NCI-H2227 (cell line): Measurements from ENCODE around the gene CHST1.

Experiments
- DNase-seq: peaks from one replicate; lab custom pipeline; 2025; ENCODE audit not compliant: unreplicated experiment; lab: John Stamatoyannopoulos, UW

The CHST1 gene

DNA sequence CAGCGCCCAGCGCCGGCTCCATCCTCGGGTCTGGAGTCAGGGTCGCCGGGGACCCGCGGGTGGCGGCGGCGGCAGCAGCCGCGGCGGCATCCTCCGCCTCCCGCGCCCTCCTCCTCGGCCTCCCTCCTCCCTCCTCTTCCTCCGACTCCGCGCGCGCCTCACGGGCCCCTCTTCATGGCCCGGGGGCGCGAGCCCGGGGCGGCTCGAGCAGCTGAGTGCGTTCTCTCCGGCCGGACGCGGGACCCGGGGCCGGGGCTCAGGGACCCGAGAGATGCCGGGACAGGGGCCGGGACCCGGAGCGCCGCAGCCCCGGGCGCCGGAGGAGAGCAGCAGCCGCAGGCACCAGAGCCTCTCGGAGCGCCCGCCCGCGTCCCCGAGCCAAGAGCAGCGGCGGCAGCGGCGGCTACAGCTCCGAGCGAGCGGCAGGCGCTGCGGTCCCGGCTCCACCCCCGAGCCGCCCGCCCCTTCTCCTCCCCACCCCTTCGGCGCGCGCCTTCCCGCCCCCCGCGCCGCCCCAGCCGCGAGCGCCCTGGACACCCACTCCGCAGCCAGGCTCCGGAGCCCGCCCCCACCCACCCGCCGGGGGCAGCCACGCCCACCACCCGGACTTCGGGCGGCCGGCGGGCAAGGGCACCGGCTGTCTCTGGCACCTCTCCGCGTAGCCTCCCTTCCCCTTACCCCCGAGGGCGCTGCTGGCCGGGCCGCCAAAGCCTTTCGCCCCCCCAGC lies at the start of gene CHST1:
CHST1 (minus strand) TSS at position 417 of the 727 bp plus-strand sequence. CDS start 14,699 bp downstream, outside the sequence.
- peak; percentile 73 for DNase-seq

- no peak for DNase-seq
Measured at GRCh38 chr11:45713573-45713972, 48.2 kb upstream of the CHST1 start.

DNA sequence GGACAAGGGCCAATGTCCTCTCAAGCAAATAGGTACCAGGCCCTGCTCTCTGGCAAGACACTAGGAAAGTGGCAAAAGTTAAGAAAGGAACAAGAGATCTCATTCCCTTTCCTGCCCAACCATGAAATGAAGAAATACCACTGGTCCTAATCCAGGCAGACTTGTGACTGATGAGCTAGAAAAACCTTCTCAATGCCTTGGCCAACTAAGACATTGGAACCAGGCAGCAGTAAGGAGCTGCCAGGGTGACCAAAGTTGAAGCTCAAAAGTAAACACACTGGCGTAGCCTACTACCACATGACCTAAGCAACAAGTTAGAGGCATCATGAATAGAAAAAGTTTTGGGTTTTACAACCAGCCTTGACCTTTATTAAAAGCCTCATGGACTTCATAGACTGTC lies 45.1 kb upstream of the CHST1 start:
- no peak for DNase-seq

DNA sequence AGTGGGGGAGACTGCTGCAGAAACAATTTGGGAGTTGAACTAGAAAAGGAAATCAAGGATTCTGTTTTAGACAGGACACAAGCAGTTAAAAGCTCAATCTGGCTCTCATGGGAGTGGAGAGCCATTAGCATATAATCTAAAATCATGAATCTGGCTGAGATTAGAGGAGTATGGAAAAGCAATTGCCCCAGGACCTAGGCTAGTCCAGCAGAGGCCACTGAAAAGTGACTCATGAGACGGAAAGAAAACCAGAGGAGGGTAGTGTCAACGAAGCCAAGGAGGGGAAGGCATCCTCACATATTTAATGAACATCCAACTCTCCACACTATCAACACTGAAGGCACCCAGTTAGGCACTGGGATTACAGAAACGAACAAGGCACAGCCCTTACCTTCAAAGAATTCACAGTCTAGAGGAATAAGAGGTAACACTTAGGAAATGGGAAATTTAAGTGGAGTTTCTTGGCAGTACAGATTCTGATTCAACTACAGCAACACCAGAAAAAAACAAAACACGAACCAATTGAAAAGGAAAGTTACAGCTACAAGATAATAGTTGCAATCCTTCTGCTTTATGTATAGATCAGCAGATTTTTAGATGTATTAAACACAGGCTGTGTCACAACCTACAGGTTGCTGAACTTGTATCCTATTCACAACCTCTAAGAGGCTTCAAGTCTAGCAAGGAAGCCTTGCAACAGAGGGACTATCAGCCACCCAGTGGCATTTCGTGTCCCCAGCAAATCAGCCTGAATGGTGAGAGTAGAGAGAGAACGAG lies 43.7 kb upstream of the CHST1 start:
- DNase-seq = no peak

DNA sequence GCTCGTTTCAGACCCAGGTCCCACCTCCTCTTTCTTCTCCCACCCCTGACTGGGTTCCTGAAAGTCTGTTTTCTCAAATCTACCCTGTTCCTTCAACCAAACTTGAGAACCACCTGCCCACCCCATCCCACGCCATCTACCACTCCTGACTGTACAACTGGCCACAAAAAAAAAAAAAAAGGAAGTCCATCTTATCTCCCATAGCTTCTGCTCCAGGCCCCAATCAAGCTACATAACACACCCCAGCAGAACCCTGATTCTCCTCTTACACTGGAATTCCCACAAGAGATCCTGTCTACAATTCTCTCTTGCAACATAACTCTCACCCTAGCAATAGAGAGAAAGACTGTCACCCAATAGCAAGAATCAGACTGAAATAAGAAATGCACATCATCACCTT lies 39.2 kb upstream of the CHST1 start:
- DNase-seq = no peak

GRCh38 chr11:45704133-45704532 lies 38.7 kb upstream of the CHST1 start:
- DNase-seq = no peak

DNA sequence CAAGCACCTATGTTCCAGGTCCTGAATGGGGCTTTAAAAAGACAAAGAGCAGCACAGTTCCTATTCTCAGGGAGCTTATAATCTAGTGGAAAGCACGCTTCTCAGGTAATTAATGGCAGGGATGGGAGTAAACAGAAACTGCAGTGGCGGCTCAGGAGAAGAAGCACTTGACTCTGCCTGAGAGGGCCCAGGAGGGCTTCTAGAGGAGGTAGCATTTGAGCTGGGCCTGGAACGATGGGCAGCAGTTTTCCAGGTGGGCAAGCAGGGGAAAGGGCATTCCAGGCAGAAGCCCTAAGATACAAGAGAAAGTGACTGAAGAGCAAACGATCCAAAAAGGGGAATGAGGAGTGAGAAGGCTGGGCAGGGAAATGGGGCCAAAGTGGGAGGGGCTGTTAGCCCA lies 37.1 kb upstream of the CHST1 start:
- no peak for DNase-seq

- no peak for DNase-seq
Measured at GRCh38 chr11:45698777-45699497, 33.5 kb upstream of the CHST1 start.

- no peak for DNase-seq
Measured at GRCh38 chr11:45692808-45693453, 27.5 kb upstream of the CHST1 start.

DNA sequence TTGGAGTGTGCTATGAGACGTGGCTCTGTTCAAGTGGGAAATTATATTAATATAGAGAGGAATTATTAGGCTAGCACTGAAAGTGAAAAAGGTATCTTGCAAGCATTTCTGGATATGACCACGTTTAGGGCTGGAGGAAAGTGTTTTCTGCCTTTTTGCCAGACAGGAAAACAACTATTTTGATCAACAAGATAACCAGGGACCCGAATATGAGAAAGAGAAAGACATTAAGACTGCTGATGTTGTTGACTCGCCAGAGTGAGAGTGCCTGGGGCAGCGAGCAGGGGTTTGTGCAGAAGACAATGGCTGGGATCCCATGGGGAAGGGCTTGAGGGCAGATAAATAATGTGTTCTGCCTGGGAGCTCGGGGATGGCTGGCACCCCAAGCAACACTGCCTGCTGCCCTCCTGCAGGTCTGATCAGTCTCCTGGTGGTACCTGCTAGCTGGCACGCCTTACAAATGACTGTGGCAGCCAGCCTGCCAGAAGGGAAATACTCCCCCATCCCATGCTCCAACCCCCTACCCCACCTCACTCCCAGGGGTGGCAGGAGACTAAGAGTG lies 23.1 kb upstream of the CHST1 start:
- DNase-seq = peak; percentile 33

GRCh38 chr11:45687836-45688235 lies 22.4 kb upstream of the CHST1 start:
- DNase-seq = no peak

- DNase-seq = no peak
Measured at GRCh38 chr11:45685964-45686537, 20.6 kb upstream of the CHST1 start.

- no peak for DNase-seq
Measured at GRCh38 chr11:45684440-45684839, 19.0 kb upstream of the CHST1 start.

DNA sequence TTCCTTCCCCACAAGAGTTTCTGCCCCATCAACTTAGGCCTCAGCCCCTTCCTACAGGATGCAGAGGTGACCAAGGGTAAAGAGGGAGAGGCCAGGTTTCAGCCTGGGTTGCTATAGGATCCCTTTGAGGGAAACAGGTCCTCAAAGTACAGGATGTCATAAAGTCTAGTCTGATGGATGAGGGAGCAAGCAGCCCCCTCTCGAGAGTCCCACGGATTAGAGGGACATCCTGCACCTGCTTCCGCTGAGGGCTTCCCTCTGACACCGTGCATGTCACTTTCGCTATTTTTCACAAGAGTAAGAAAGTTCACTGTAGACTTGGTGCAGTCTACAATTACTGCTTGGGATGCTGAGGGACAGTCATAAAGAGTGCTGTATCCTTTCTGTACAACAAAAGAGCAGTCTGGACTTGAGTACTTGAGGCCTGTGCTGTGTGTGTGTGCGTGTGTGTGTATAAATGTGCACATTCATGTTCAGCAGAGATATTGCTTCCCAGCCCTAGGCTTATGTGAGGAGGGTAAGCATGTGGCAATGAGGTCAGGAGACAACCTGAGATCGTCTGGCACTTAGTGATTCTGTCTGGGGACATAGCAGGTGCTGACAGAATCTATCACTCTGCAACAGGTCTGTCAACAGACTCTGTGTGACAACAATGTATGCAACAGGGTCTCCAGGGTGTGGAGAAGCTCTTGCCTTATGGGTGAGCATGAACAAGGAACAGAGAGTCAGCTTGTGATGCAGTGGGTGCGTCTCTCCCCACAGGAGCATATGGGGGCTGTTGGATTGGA lies 18.0 kb upstream of the CHST1 start:
- no peak for DNase-seq

- DNase-seq = no peak
Measured at GRCh38 chr11:45679806-45680205, 14.4 kb upstream of the CHST1 start.

DNA sequence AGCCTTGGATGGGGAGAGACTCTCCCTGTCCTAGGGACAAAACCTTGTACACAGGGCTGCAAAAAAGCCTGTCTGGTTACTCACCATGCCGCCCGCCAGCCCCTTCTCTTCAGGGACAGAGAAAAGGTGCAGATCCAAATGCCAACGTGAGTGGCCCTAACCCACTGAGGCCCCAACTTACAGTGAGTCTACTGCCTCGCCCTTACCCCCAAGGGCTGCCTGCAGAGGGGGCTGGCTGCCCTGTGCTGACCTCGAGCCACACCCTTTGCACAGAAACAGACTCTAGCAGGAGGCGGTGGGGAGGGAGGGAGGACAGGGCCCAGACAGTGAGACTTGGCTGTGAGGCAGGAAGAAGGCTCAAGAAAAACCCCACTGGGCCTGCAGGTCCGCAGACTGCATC lies 13.6 kb upstream of the CHST1 start:
- no peak for DNase-seq

- no peak for DNase-seq
Measured at GRCh38 chr11:45677770-45678512, 12.5 kb upstream of the CHST1 start.

DNA sequence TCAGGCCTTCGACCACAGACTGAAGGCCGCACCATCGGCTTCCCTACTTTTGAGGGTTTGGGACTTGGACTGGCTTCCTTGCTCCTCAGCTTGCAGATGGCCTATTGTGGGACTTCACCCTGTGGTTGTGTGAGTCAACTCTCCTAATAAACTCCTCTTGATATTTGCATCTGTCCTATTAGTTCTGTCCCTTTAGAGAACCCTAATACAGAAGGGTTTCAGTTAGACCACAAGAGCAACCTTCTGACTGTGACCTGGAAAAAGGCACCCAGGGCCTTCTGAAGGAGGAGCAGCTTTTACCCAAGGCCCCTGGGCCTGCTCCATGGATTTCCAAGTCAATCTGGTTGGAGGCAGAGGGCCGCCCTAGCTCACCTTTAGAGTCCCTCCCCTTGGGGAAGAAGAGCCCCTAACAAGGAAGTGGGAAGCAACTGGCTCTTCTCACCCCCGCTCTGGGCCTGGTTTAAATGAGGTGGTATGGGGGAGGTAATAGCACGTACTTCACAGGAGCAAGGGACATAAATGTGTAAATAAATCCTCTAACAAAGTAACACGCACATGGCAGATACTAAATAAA lies 11.2 kb upstream of the CHST1 start:
- no peak for DNase-seq

- DNase-seq = no peak
Measured at GRCh38 chr11:45675646-45676045, 10.2 kb upstream of the CHST1 start.
